ENCODE measurements around the gene CDH4. TPM values are rescaled to one million over a fixed set of nuclear protein-coding genes. Genes with fewer than 3 reads are reported as not detected.

Gene CDH4
- total RNA-seq, 2 donors from 2014 or later = 0.06 TPM; not detected in 1

DNA sequence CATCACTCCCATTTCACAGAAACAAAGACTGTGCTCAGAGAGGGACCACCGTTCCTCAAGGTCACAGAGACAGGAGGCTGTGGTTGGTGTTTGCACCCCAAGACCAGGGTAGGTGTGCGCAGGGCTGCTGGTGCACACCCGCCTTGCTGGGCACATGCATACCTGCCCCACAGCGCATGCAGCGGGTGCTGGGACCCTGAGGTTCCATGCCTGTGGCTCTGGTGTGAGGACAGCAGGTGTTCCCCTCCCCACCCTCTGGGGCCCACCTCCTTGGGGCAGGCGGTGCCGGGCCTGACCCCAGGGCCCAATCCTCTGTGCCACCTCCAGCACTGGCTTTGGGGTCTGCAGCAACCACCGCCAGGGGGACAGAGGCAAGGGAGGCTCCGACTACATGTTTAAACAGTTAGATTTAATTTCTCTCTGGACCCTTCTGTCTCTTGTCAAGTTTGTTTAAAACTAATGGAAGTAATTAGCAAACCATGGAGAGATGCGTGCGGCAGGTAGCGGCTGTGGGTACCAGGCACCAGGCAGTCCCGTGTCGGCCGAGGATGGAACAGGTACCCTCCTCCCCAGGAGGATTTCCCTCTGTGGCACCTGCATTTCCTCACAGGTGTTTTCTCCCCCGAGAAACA lies 485.9 kb downstream of the CDH4 start:
- intact Hi-C loops (cut with DNase I, micrococcal nuclease) = no loop called here
- no peak for ATAC-seq
- DNase-seq = no peak

DNA sequence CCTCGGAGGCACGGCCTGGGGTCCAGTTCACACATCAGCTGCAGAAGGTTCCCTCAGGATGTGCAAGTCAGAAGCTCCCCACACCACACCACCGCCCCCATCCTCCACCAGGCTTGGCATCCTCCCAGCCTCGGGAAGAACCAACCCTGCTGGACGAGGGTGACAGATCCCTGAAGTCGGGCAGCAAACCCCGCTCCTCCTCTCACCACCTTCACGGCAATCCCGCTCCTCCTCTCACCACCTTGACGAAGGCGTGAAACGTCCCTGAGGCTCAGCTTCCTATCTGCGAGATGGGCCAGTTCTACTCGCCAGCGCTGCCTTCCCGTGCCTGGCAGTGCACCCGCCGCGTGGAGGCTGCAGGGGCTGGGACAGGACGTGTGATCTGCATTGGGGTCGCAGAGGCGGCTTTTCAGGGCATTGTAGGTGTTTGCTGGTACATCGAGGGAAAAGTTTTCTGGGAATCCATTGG lies 486.6 kb downstream of the CDH4 start:
- no peak for ATAC-seq
- intact Hi-C loops (cut with DNase I, micrococcal nuclease) = no loop called here
- DNase-seq = no peak

DNA sequence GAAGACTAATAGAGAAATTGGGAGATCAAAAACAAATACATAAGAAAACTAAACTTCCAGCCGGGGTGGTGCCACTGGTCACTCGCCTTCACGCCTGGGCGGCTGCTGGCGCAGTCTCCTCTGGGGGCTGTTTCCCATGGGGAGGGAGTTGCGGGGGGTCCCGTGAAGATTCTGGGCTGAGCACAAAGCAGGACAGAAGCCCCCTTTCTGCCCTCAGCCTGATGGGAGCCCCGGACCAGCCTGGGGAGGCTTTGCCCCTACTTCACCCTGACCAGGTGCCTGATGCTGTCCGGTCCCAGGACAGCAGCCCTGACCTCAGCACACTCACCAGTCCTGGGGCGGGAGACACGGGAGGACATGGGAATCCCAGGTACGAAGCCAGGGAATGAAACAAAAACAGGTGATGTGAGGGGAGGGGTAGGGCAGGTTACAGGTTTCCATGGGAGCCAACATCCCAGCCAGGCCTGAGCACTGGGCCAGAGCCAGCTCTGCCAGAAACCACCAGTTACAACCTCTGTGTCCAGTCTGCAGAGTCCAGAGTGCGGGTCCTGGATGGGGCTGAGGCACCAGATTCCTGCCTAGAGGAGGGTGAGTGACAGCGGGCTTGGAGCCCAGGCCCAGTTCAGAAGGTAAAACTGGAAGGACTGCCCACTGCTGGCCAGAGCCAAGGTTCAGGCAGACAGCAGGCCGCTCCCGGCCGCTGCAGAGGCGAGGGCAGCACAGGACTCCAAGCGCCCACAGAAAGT lies 487.2 kb downstream of the CDH4 start:
- DNase-seq = no peak
- no peak for ATAC-seq
- intact Hi-C loops (cut with DNase I, micrococcal nuclease) = no loop called here

DNA sequence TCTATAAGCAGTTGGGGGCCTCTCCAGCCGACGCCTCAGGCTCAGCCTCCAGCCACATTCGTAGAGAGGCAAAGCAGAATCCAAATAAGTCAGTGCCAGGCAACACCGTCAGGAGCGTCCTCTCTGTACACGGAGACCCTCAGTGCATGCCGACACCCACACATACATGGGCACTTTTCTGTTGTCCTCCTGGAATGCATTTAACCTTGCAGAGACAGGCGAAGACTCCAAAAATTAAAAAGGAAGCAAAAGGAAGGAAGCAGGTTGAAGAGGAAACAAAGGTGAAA lies 487.7 kb downstream of the CDH4 start:
- DNase-seq (no peak), ATAC-seq (no peak)
- intact Hi-C loops (cut with DNase I, micrococcal nuclease) = no loop called here

DNA sequence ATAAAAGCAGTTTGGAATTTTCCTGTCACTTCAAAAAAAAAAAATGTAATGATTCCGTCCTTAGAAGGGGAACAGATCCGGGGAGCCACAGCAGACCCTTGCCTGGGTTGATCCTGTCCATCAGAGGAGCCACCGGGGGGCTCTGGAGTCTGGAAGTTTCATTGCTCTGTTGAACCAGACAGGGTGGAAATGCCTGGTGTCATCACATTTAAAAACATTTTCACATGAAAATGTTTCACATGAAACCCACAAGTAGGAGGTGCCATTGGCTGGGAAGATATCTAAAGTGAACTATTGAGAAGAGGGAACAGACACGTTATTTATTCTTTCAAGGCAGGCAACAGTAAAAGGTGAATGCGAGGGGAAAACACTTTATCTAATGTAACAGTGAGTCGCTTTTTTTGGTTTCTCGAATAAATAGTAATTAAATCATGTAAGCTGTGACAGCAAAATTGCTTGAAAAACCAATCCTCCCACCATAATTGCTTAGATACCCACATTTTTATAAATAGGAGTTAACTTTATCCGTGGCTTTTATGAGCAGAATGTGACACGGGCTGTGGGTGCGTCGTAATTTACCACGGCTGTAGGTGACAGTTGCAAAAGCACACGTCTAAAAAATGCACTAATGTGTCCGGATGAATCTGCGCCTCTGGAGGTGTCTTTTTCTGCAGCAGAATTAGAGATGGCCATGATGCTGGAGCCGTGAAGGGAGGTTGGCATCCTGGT lies 490.2 kb downstream of the CDH4 start:
- no peak for ATAC-seq
- DNase-seq = no peak

DNA sequence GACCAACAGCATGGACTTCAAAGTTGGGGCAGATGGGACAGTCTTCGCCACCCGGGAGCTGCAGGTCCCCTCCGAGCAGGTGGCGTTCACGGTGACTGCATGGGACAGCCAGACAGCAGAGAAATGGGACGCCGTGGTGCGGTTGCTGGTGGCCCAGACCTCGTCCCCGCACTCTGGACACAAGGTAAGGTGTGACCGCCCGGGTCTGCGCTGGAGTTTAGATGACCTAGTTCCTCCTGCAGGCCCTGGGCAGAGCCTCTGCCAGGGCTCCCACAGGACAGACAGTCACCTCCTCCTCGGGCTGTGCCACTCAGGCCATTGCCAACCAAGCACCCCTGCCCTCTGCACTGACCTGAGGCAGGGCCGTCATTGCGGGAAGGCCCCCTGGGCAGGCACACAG lies 491.5 kb downstream of the CDH4 start:
- ATAC-seq (no peak), DNase-seq (no peak)
- intact Hi-C loops (cut with DNase I, micrococcal nuclease) = no loop called here

More for the DNA sequence above, 490.2 kb downstream of the CDH4 start:
- intact Hi-C loops (cut with DNase I, micrococcal nuclease) = no loop called here

DNA sequence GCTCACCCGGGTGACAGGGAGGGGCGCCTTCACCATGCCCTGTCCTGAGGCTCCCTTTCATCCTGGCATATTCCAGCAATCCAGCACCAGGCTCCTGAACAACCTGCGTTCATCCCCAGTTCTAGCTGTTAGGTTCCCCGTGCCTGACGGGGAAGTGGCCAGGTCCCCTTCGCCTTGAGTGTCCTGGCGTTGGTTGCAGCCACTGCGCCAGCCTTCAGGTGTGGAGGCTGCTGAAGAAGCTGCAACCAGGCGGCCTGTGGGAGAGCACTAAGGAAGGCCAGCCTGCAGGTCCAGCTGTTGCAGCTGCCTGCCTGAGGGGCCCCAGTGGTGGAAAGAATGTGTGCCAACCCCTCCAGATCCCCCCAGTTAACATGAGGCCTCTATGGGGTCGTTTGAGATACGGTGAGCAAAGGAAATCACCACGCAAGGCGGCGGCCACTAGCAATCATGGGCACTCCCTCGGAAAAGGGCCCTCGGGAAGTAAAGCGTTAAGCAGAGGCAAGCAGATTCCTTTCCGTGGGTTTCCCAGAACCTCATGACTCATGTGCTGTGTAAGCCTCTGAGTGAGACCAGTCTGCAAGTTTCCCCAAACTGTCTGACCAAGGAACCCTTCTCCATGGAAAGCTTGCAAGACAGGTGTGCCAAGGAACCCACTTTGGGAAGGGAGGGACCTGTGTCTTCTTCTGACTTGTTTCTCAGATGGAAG lies 492.8 kb downstream of the CDH4 start:
- intact Hi-C loops (cut with DNase I, micrococcal nuclease) = no loop called here
- ATAC-seq (no peak), DNase-seq (no peak)

DNA sequence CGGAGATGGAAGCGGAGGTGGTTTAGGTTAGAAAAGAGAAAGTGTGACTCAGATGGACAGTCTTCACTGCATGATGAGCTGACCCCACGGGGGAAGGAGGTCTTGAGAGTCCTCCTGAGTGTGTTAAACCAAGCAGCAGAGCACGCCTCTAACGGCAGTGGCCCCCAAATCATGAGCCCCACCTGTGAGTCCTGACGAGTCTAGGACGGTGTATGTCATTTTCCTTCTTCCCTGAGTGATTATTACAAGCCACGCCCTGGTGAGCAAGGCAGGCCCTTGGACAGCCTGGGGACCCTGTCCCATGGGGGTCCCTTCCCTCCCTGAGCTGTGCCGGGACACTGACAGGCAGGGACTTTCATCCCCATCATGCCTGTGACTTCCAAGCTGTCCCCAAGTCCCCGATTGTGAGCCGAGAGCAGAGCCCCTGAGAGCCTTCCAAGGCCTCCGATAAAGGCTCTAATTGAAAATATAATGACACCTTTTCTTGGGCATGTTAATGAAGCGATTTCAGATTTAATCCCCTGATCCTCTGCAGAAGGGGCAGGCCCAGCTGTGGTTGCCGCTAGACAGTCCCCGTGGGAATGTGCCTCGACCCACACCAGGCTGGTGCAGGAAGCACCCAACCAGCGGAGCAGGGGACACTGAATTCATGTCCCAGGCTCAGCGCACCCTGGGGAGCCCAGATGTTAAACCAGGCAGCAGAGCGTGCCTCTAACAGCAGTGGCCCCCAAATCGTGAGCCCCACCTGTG lies 493.5 kb downstream of the CDH4 start:
- ATAC-seq = no peak
- intact Hi-C loops (cut with DNase I, micrococcal nuclease) = no loop called here
- no peak for DNase-seq

DNA sequence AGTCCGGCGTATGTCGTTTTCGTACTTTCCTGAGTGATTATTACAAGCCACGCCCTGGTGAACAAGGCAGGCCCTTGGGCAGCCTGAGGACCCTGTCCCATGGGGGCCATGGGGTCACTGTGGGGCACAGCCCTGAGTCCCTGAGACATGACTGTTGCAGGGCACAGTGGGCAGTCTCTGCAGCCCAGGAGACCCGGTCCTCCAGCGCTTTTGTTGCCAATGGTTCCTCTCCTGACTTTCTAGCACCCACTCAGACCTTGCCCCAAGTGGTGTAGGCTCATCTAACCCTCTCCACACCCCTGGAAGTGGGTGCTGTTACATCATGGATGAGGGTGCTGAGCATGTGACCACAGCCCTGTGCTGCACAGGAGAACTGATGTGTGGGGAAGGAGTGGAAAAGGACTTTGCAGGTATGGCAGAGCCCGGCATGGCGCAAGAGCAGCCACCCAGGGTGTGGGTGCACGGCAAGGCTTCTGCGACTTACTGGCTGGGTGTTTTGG lies 494.1 kb downstream of the CDH4 start:
- intact Hi-C loops (cut with DNase I, micrococcal nuclease) = no loop called here
- ATAC-seq (no peak), DNase-seq (no peak)

DNA sequence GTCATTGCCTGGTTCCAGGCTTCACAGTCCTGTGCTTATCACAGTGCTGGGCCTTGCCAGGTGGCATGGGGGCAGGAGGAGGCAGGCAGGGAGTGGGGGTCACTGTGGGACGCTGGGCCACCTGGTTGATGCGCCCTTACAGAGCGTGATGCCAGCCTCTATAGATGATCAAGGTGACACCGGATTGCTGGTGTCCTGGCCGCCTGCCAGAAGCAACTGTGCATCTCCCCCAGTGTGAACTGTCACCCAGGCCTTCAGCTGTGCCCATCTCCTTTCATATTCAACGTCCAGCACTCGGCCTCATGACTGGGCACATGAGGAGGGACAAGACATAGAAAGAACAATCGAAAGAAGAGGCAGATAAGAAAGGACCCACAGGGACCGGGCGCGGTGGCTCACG lies 494.7 kb downstream of the CDH4 start:
- no peak for DNase-seq
- intact Hi-C loops (cut with DNase I, micrococcal nuclease) = no loop called here
- no peak for ATAC-seq

DNA sequence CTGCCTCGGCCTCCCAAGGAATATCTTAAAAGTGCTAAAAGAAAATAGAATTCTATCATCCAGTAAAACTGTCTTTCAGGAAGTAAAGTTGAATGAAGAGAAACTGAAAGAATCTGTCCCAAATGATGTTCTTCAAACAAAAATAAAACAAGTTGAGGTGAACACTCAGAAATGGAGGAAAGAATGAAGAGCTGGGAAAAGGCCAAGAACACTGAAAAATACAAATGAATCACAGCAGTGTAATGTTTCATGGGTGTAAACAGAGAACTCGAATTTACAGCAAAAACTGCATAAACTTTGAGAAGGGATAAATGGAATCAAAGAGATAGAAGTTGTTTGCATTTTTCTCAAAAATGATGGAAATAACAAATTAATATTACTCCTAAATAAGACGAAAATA lies 496.3 kb downstream of the CDH4 start:
- no peak for ATAC-seq
- no peak for DNase-seq
- intact Hi-C loops (cut with DNase I, micrococcal nuclease) = no loop called here

DNA sequence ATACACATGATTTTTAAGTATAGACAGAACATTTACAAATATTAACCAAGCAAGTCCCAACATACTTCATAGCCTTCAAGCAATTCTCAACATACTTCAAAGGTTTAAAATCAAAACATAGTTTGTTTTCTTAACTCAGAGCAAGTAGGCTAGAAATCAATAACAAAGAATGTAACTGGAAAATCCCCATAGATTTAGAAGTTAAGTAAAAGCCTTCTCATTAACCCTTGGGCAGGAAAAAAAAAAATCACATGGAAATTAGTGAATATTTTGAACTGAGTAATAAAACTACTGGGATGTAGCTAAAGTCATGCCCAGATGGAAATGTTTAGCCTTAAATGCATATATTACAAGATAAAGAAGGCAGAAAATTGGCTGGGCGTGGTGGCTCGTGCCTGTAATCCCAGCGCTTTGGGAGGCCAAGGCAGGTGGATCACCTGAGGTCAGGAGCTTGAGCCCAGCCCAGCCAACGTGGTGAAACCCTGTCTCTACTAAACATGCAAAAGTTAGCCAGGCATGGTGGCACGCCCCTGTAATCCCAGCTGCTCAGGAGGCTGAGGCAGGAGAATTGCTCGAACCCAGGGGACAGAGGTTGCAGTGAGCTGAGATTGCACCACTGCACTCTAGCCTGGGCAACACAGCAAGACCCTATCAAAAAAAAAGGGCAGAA lies 497.5 kb downstream of the CDH4 start:
- DNase-seq (no peak), ATAC-seq (no peak)
- intact Hi-C loops (cut with DNase I, micrococcal nuclease) = no loop called here

DNA sequence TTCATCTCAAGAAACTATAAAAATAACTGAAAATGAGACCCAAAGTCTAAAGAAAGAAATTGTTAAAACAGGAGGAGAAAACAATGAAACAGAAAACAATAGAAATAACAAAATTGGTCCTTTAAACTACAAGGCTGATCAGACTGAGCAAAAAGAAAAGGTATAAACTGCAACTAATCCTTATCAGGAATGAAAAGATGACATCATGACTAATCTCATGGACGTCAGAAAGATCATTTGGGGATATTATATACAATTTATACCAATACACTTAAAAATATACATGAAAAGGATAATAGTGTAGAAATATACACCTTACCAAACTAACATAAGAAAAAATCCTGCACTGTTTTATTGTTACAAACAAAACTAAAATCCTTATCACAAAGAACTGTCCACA lies 498.0 kb downstream of the CDH4 start:
- intact Hi-C loops (cut with DNase I, micrococcal nuclease) = no loop called here
- ATAC-seq = no peak

DNA sequence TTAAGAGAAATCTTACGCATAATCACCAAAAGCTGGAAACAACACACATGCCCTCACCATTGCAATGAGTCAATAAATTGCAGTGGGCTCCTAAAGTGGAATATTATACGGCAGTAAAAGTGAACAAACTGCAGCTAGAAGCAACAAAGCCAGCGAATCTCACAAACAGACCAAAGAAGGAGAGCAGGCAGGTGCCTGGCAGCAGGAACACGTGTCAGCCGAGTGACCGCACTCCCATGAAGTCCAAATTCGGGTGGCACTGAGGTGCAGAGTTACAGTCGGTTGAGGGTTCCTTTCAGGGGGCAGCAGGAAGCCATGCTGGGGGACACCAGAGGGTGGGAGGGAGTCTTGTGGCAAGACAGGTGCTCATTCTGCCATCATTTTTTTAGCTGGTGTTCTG lies 500.5 kb downstream of the CDH4 start:
- intact Hi-C loops (cut with DNase I, micrococcal nuclease) = no loop called here
- DNase-seq (no peak), ATAC-seq (no peak)

More for the DNA sequence above, 498.0 kb downstream of the CDH4 start:
- no peak for DNase-seq

DNA sequence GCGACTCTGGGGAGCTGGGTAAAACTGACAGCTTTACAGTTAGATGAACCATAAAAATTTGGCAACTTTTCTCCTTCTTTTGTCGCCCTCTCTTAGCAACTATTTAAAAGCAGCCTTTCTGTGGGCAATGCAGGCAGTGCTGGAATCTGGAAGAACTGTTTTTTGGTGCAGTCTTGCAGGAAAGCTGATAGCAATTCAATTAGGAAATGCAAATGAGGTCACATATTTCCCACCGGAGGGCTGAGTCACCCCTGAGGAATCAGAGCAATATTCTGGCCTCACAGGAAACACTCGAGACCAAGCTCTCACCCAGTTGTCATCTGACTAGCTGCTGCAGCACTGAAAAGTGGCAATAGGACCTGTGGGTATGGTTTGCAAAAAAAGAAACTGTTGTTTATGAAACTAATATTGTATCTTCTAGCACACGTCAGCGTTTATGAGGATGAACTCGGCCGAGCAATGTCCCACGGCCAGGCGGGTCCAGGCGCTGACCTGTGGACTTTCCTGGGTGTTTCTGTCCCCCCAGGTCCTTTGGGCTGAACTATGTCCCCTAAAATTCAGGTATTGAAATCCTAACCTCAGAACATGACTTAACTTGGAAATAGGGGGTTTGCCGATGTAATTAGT lies 501.4 kb downstream of the CDH4 start:
- intact Hi-C loops (cut with DNase I, micrococcal nuclease) = no loop called here
- ATAC-seq (no peak), DNase-seq (no peak)

DNA sequence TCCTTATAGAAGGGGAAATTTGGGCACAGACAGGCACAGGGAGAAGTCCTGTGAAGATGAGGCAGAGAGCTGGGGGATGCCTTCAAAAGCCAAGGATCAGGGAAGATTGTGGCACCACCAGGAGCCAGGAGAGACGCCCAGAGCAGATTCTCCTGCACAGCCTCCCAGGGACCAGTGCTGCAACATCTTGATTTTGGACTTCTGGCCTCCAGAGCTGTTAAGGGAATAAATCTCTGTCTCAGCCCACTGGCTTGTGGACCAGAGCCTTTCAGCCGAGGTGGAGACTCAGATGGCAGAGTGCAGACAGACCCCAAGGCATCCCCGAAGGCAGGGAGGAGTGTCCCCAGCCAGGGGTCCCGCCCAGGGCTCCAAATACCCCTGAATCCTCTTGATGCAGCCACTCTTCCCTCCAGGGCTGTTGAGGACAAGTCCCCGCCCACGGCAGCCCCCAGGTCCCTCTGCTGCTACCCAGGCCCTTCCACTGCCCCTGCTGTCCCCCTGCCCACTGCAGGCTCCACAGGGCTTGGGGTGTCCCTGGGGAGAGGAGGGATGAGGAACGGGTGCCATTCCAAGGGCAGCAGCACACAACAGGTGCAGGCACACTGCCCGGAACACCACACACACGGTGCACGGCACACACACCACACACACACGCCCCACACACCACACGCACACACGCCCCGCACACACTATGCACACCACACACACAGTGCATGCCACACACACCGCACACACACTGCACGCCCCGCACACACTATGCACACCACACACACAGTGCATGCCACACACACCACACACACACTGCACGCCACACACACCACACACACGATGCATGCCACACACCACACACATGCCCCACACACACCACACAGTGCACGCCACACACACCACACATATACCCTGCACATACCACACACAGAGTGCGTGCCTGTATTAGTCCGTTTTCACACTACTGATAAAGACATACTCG lies 502.2 kb downstream of the CDH4 start:
- DNase-seq (no peak), ATAC-seq (no peak)
- intact Hi-C loops (cut with DNase I, micrococcal nuclease) = no loop called here
